Transverse colon (tissue), 3 donors: ENCODE results near the gene MTPN.

Source experiments
- CTCF ChIP-seq, 5 experiments: fragments of 200-600 bp in 3 of 5; fragments of 450-650 bp in 2 of 5; sonication (generic) in 3 of 5; IDR thresholded peaks; 1 replicate in 2 of 5; 2 replicates in 3 of 5; pipeline ENCODE4 v1.5.1; 2016 to 2017; ENCODE audit warnings: antibody characterized with exemption in 5 of 5, inconsistent platforms in 3 of 5, mild to moderate bottlenecking in 2 of 5, moderate library complexity in 1 of 5
- POLR2A ChIP-seq: fragments of 450-650 bp; IDR thresholded peaks from one replicate; pipeline ENCODE4 v1.6.1; 2016; ENCODE audit warnings: antibody characterized with exemption, mild to moderate bottlenecking, moderate library complexity

GRCh38 chr7:135960709-135961451 is 16.3 kb downstream of the MTPN start:
- TF ChIP-seq CTCF (IDR thresholded peaks at IDR 0.05) (no peak), POLR2A (no peak)
